AG04449 (cell line): ENCODE results near the gene MLIP.

Source experiments
- CTCF ChIA-PET: fragments of 350-600 bp; formaldehyde crosslinking; extraction: SDS; loops from one replicate; lab custom pipeline; 2021; ENCODE audit warnings: antibody characterized with exemption; lab: Yijun Ruan, JAX
- POLR2A ChIA-PET: fragments of 400-600, 350-600 bp; formaldehyde crosslinking; extraction: SDS; loops from one replicate; lab custom pipeline; 2020; ENCODE audit warnings: antibody characterized with exemption, inconsistent platforms; lab: Yijun Ruan, JAX
- DNase-seq: peaks from one replicate; pipeline ENCODE4 v3.0.0-alpha.2; 2010; ENCODE audit warnings: low read depth, low spot score
- H3K4me3 ChIP-seq: 2 replicates; pipeline ENCODE4 v1.5.1; 2011; ENCODE audit warnings: low read depth, mild to moderate bottlenecking, control low read depth, low read length
- CTCF ChIP-seq: IDR thresholded peaks from one replicate; pipeline ENCODE4 v1.5.1; 2011; ENCODE audit warnings: mild to moderate bottlenecking, moderate library complexity, low read length, control low read depth, inconsistent platforms; ENCODE audit not compliant: insufficient read depth; ENCODE audit errors: missing control alignments

The MLIP gene

GRCh38 chr6:54111341-54112045 is at the start of gene MLIP:
Gene MLIP, plus strand, starts transcription at chr6:54111443. Its CDS starts 37 bp downstream, at chr6:54111480.
- ChIA-PET CTCF (no interaction called here), POLR2A (no interaction called here)
- DNase-seq = no peak
- no peak within 1 kb of the TSS for H3K4me3 ChIP-seq
- no peak for TF ChIP-seq CTCF

DNA sequence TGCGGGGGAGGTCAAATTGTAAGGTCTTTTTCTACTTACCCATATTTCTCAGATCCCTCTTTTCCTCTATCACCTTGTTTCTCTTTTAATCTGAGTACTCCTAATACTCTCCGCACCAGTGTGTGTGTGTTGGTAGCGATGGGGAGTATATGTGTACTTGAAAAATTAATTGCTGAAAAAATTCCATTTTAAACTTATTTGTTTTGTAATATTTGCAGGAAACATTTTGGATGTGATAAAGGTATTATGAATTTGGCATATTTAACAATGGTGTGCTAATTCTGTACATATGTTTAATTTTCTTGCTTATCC is 48.1 kb upstream of the MLIP start:
- no peak overlapping the region for H3K4me3 ChIP-seq
- ChIA-PET POLR2A (no interaction called here), CTCF (no interaction called here)
- TF ChIP-seq CTCF = no peak
- no peak for DNase-seq

DNA sequence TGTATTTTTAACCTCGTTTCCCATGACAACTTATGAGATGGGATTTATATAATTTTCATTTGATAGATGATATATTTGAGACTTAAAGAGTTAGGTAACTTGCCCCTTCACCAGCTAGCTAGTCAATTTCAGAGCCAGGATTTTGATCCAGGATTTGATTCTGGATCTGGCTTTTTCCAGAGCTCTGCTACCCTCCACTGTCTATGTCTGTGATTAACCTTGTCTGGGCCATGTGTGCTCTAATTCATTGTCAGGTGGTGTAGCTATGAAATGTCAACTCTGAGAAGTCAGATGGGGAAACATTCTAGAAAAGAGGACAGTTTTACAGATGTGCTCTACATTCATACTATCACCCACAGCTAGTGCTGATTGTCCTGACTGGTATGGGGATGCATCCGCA is 42.5 kb upstream of the MLIP start:
- DNase-seq = no peak
- POLR2A ChIA-PET = no interaction called here

DNA sequence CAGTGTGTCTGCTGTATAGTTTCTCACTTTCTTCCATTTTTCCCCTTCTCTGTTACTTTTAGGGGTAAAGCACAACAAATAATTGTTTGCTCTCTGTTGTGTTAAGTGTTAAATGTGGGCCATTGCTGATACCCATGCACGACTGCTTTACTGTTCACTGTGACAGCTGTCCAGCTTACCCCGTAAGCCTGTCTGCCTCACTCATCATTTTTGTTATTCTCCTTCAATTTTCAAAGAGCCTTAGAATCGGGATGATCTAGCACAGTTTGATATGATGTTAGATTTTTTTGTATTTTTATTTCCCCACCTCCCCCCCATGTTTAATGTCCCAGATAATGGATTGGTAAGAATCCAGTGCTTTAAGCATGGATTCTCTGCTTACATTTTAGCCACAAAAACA is 41.2 kb upstream of the MLIP start:
- CTCF ChIA-PET = interaction anchor here (1.1 kb wide), 1 partner anchor 84 kb away, joined by 3 read pairs; no protein-coding TSS in a partner anchor
- TF ChIP-seq CTCF = no peak
- POLR2A ChIA-PET = no interaction called here
- DNase-seq = no peak
- no peak overlapping the region for H3K4me3 ChIP-seq

More for the DNA sequence above, 42.5 kb upstream of the MLIP start:
- no peak for TF ChIP-seq CTCF
- H3K4me3 ChIP-seq = no peak overlapping the region
- CTCF ChIA-PET = no interaction called here

DNA sequence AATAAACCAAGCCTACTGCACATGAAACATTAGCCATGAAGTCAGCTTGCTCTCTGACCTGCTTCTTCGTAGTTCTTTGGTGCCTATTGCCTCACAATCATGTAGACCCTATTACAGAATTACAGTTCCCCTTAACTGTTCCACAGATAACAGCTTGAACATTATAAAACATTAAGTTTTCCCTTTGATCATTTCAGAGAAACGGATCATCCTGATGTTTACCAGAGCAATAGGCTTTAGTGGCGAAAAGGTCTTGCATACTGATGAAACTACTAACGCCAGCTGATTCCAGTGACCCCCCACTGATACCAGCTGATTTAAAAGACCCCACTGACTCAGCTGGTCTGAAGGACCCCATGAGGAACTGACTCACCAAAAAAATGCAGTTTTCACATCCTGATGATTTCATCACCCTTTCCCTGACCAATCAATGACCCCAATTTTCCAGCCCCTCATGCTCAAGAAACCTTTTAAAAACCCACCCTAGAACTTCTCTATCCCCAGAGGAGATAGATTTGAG is 39.4 kb upstream of the MLIP start:
- TF ChIP-seq CTCF = no peak
- ChIA-PET CTCF (no interaction called here), POLR2A (no interaction called here)
- no peak overlapping the region for H3K4me3 ChIP-seq
- DNase-seq = no peak

- ChIA-PET POLR2A (no interaction called here), CTCF (interaction anchor here (0.6 kb wide), 1 partner anchor 87 kb away, joined by 3 read pairs; no protein-coding TSS in a partner anchor)
- H3K4me3 ChIP-seq = no peak overlapping the region
- DNase-seq = no peak
- TF ChIP-seq CTCF = no peak
These were observed 38.5 kb upstream of the MLIP start for GRCh38 chr6:54072635-54073313.
